CD4-positive, alpha-beta T cell treated with Interleukin-4 for 1 hour (primary cell): ENCODE measurements around the gene IPO9.
"Not testable (repeated sequence)": the region's sequence is repeated elsewhere in the genome, so short reads cannot be mapped to it uniquely, and the experiment has no call there.

Source experiments
- DNase-seq, 2 donors: peaks; one replicate each; pipeline ENCODE4 v3.0.0-alpha.2; 2020 to 2022

IPO9 gene

GRCh38 chr1:201890223-201890622 is 61.3 kb downstream of the IPO9 start:
- no peak for DNase-seq

GRCh38 chr1:201890806-201891450 is 62.0 kb downstream of the IPO9 start:
- no peak for DNase-seq

- DNase-seq: no peak
These were observed 62.6 kb downstream of the IPO9 start for GRCh38 chr1:201891451-201892045.

GRCh38 chr1:201892211-201892610 is 63.3 kb downstream of the IPO9 start:
- DNase-seq: no peak

- DNase-seq: no peak
These were observed 64.5 kb downstream of the IPO9 start for GRCh38 chr1:201893431-201893830.

- DNase-seq: no peak
These were observed 65.6 kb downstream of the IPO9 start for GRCh38 chr1:201894343-201895119.

GRCh38 chr1:201895120-201895665 is 66.2 kb downstream of the IPO9 start:
- DNase-seq: no peak

GRCh38 chr1:201895913-201896807 is 67.2 kb downstream of the IPO9 start:
- DNase-seq: peak; percentile 81 to 82

GRCh38 chr1:201896951-201897391 is 68.0 kb downstream of the IPO9 start:
- DNase-seq: no peak

GRCh38 chr1:201898240-201898894 is 69.4 kb downstream of the IPO9 start:
- no peak for DNase-seq

GRCh38 chr1:201898992-201899391 is 70.0 kb downstream of the IPO9 start:
- DNase-seq: no peak

GRCh38 chr1:201899683-201900429 is 70.9 kb downstream of the IPO9 start:
- no peak for DNase-seq

GRCh38 chr1:201900476-201900875 is 71.5 kb downstream of the IPO9 start:
- no peak for DNase-seq

GRCh38 chr1:201901036-201901435 is 72.1 kb downstream of the IPO9 start:
- not testable (repeated sequence) for DNase-seq

- DNase-seq: no peak
These were observed 73.2 kb downstream of the IPO9 start for GRCh38 chr1:201902198-201902597.

- no peak for DNase-seq
These were observed 74.2 kb downstream of the IPO9 start for GRCh38 chr1:201903135-201903534.

- DNase-seq: no peak
These were observed 75.6 kb downstream of the IPO9 start for GRCh38 chr1:201904579-201904978.

GRCh38 chr1:201905234-201905890 is 76.4 kb downstream of the IPO9 start:
- no peak for DNase-seq

GRCh38 chr1:201906336-201906735 is 77.4 kb downstream of the IPO9 start:
- DNase-seq: no peak

- DNase-seq: no peak
These were observed 78.7 kb downstream of the IPO9 start for GRCh38 chr1:201907621-201908020.
